Activated CD4-positive, alpha-beta memory T cell treated with anti-CD3 and anti-CD28 coated beads for 36 hours (primary cell): ENCODE results near the gene KLHL2. TPM values are rescaled to one million over a fixed set of nuclear protein-coding genes. Genes with fewer than 3 reads are reported as not detected.
"Not testable (repeated sequence)": the region's sequence is repeated elsewhere in the genome, so short reads cannot be mapped to it uniquely, and the experiment has no call there.

Experiments used
- CTCF ChIA-PET: fragments of 350-600 bp; sonication (Branson Sonifier 250); formaldehyde crosslinking; loops from one replicate; lab custom pipeline; 2021; ENCODE audit warnings: antibody characterized with exemption, inconsistent platforms; lab: Charles Lee
- POLR2A ChIA-PET: fragments of 350-600 bp; sonication (Branson Sonifier 250); formaldehyde crosslinking; loops from one replicate; lab custom pipeline; 2021; ENCODE audit warnings: antibody characterized with exemption; lab: Charles Lee
- DNase-seq: peaks from one replicate; pipeline ENCODE4 v3.0.0-alpha.2; 2020
- H3K27ac Mint-ChIP-seq: one replicate; pipeline ENCODE4 v1.8.0; 2021; ENCODE audit warnings: mixed read lengths
- H3K27me3 Mint-ChIP-seq: one replicate; pipeline ENCODE4 v1.8.0; 2021; ENCODE audit warnings: mixed read lengths
- H3K36me3 Mint-ChIP-seq: one replicate; pipeline ENCODE4 v1.8.0; 2021; ENCODE audit warnings: mixed read lengths
- H3K4me1 Mint-ChIP-seq: one replicate; pipeline ENCODE4 v1.8.0; 2021; ENCODE audit warnings: low read depth, mixed read lengths
- H3K4me3 Mint-ChIP-seq: one replicate; pipeline ENCODE4 v1.8.0; 2021; ENCODE audit warnings: mild to moderate bottlenecking, mixed read lengths
- H3K9me3 Mint-ChIP-seq: one replicate; pipeline ENCODE4 v1.8.0; 2021; ENCODE audit warnings: mixed read lengths
- intact Hi-C: fragments of 100-400 bp; cut with micrococcal nuclease; formaldehyde crosslinking; loops from one replicate; pipeline ENCODE4 v1.15.1; 2023
- total RNA-seq, 2 experiments: library from RNA; stranded (reverse); gene quantifications; one replicate each; pipeline ENCODE4 v1.2.3, GENCODE V29; 2021

KLHL2 gene
- total RNA-seq, 2 experiments from 2014 or later: 25.0 to 26.0 TPM

GRCh38 chr4:165269931-165270330 lies 62.6 kb downstream of the KLHL2 start:
- intact Hi-C loops, H3K4me3 Mint-ChIP-seq: not testable (repeated sequence)
- peaks cover 28% of the 10 kb centered on the region for H3K36me3 Mint-ChIP-seq

DNA sequence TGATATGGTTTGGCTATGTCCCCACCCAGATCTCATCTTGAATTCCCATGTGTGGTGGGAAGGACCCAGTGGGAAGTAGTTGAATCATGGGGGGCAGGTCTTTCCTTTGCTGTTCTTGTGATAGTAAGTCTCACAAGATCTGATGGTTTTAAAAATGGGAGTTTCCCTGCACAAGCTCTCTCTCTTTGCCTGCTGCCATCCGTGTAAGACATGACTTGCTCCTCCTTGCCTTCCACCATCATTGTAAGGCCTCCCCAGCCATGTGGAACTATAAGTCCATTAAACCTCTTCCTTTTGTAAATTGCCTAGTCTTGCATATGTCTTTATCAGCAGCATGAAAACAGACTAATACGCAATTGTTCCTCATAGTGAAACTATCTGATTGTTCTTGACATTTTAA lies 66.1 kb downstream of the KLHL2 start:
- CTCF ChIA-PET, H3K4me3 Mint-ChIP-seq, DNase-seq, H3K4me1 Mint-ChIP-seq, intact Hi-C loops, H3K27ac Mint-ChIP-seq, H3K27me3 Mint-ChIP-seq, H3K9me3 Mint-ChIP-seq, POLR2A ChIA-PET: not testable (repeated sequence)
- peaks cover 31% of the 10 kb centered on the region for H3K36me3 Mint-ChIP-seq

More at GRCh38 chr4:165269931-165270330, 62.6 kb downstream of the KLHL2 start:
- H3K27me3 Mint-ChIP-seq, H3K27ac Mint-ChIP-seq, H3K4me1 Mint-ChIP-seq, CTCF ChIA-PET, H3K9me3 Mint-ChIP-seq, DNase-seq, POLR2A ChIA-PET: not testable (repeated sequence)

- H3K27ac Mint-ChIP-seq, CTCF ChIA-PET, H3K27me3 Mint-ChIP-seq, H3K4me3 Mint-ChIP-seq, DNase-seq, intact Hi-C loops, H3K9me3 Mint-ChIP-seq, H3K4me1 Mint-ChIP-seq: not testable (repeated sequence)
- peaks cover 33% of the 10 kb centered on the region for H3K36me3 Mint-ChIP-seq
- POLR2A ChIA-PET: interaction anchor here (0.6 kb wide), 1 partner anchor 83 kb away, joined by 3 read pairs; no protein-coding TSS in a partner anchor
Observed at GRCh38 chr4:165275357-165275756, 68.0 kb downstream of the KLHL2 start.

DNA sequence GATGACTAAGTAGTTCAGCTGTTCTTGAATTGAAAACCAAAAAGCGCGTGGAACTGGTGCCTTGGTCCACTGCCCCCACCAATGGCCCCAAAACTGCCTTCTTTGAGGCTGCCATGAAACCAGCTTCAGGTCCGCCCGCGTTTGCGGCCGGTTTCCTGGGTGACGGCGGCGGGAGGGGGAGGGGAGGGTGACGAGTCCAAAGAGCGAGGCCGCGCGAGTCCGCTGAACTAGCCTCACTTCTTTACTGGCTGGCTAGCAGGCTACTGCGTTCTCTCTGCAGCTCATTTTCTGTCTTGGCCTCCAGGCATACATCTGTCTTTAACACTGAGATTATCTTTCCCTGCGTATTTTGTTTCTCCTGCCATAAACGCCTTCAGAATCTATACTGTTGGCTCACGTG lies 72.2 kb downstream of the KLHL2 start:
- POLR2A ChIA-PET, H3K27ac Mint-ChIP-seq, DNase-seq, intact Hi-C loops, H3K27me3 Mint-ChIP-seq, H3K4me1 Mint-ChIP-seq, H3K9me3 Mint-ChIP-seq, H3K4me3 Mint-ChIP-seq, CTCF ChIA-PET: not testable (repeated sequence)
- H3K36me3 Mint-ChIP-seq: peaks cover 36% of the 10 kb centered on the region

- CTCF ChIA-PET, H3K27ac Mint-ChIP-seq, intact Hi-C loops, H3K27me3 Mint-ChIP-seq, H3K4me3 Mint-ChIP-seq, DNase-seq, H3K9me3 Mint-ChIP-seq, POLR2A ChIA-PET: not testable (repeated sequence)
- Mint-ChIP-seq H3K36me3 (peaks cover 34% of the 10 kb centered on the region), H3K4me1 (peaks cover 38% of the 10 kb centered on the region)
Observed at GRCh38 chr4:165284697-165285096, 77.3 kb downstream of the KLHL2 start.

- POLR2A ChIA-PET, intact Hi-C loops, H3K9me3 Mint-ChIP-seq, DNase-seq, H3K27me3 Mint-ChIP-seq, CTCF ChIA-PET: not testable (repeated sequence)
- Mint-ChIP-seq H3K4me1 (peaks cover 38% of the 10 kb centered on the region), H3K27ac (peak overlapping the region; percentile 21), H3K36me3 (peaks cover 32% of the 10 kb centered on the region), H3K4me3 (peak overlapping the region; percentile 21)
Observed at GRCh38 chr4:165286619-165287340, 79.4 kb downstream of the KLHL2 start.

DNA sequence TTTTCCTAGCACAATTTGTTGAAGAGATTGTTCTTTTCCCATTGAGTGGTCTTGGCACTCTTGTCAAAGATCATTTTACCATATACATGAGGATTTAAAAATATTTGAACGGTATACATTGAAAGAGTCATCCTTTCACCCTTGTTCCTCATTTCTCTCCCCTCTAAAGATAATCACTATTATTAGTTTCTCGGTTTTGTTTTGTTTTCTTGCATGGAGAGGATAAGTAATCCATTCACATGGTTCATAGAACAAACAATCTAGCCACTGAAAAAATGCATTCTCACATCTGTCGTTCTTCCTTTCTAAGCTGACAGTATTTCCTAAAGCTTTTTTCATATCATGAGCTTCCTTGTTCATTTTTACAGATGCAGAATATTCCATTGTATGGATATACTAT lies 80.9 kb downstream of the KLHL2 start:
- POLR2A ChIA-PET: no interaction called here
- DNase-seq: no peak
- no peak overlapping the region for H3K27ac Mint-ChIP-seq
- H3K27me3 Mint-ChIP-seq: no peaks in the 10 kb centered on the region
- intact Hi-C loops: no loop called here
- peaks cover 38% of the 10 kb centered on the region for H3K4me1 Mint-ChIP-seq
- H3K4me3 Mint-ChIP-seq: no peak overlapping the region
- peaks cover 22% of the 10 kb centered on the region for H3K36me3 Mint-ChIP-seq
- CTCF ChIA-PET: interaction anchor here (1.7 kb wide), 1 partner anchor 157 kb away, joined by 4 read pairs; no protein-coding TSS in a partner anchor
- peaks cover 7% of the 10 kb centered on the region for H3K9me3 Mint-ChIP-seq

GRCh38 chr4:165288639-165289422 lies 81.5 kb downstream of the KLHL2 start:
- intact Hi-C loops: no loop called here
- Mint-ChIP-seq H3K4me1 (peaks cover 38% of the 10 kb centered on the region), H3K27ac (no peak overlapping the region), H3K27me3 (no peaks in the 10 kb centered on the region), H3K4me3 (no peak overlapping the region), H3K9me3 (peaks cover 7% of the 10 kb centered on the region), H3K36me3 (peaks cover 19% of the 10 kb centered on the region)
- DNase-seq: no peak
- ChIA-PET POLR2A (no interaction called here), CTCF (interaction anchor here (1.7 kb wide), 1 partner anchor 158 kb away, joined by 4 read pairs; no protein-coding TSS in a partner anchor)

DNA sequence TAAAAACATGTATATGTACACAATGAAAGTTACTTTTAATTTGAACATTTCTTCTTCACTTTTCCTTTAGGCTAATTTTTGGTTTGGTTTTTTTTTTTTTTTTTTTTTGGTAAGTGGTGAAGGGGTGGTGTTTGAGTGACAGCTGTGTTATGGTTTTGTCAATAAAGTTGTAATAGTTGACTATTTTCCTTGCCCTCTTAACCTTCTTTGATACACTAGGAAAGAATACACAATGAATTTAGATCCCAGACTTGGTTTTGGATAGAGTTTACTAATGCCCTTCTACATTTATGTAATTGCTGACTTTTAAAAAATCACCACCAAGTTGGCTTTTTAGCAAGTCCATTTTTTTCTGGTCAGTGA lies 82.0 kb downstream of the KLHL2 start:
- H3K4me1 Mint-ChIP-seq: peaks cover 40% of the 10 kb centered on the region
- H3K36me3 Mint-ChIP-seq: peaks cover 15% of the 10 kb centered on the region
- H3K9me3 Mint-ChIP-seq: peaks cover 5% of the 10 kb centered on the region
- H3K4me3 Mint-ChIP-seq: no peak overlapping the region
- ChIA-PET POLR2A (no interaction called here), CTCF (interaction anchor here (0.6 to 1.7 kb wide), 2 partner anchors 65 to 158 kb away, joined by 3 to 4 read pairs; no protein-coding TSS in a partner anchor)
- H3K27me3 Mint-ChIP-seq: no peaks in the 10 kb centered on the region
- intact Hi-C loops: no loop called here
- H3K27ac Mint-ChIP-seq: no peak overlapping the region
- no peak for DNase-seq

DNA sequence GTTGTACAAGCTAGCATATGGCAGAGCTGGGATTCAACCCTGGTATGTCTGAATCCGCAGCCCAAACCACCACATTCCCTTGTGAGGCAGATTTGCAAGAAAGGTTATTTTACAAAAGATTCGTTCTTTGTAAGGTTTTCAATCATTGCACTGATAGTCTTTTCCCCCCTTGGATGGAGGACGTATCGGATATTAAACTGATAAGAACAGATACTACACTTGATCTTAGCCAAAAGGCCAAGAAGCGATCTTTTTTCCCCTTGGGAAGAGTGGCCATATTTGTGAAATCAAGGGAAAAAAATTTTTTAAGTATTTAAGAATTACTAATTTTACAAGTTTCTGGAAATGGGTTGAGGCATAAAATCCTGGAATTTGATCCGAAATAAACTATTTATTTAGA lies 85.7 kb downstream of the KLHL2 start:
- peaks cover 27% of the 10 kb centered on the region for H3K4me1 Mint-ChIP-seq
- ChIA-PET CTCF (no interaction called here), POLR2A (no interaction called here)
- no peak overlapping the region for H3K4me3 Mint-ChIP-seq
- H3K27ac Mint-ChIP-seq: no peak overlapping the region
- H3K36me3 Mint-ChIP-seq: peaks cover 15% of the 10 kb centered on the region
- no peaks in the 10 kb centered on the region for H3K27me3 Mint-ChIP-seq
- intact Hi-C loops: no loop called here
- no peaks in the 10 kb centered on the region for H3K9me3 Mint-ChIP-seq
- no peak for DNase-seq

- ChIA-PET POLR2A (no interaction called here), CTCF (interaction anchor here (1.4 kb wide), 1 partner anchor 163 kb away, joined by 4 read pairs; no protein-coding TSS in a partner anchor)
- no peaks in the 10 kb centered on the region for H3K27me3 Mint-ChIP-seq
- H3K4me3 Mint-ChIP-seq: no peak overlapping the region
- no peaks in the 10 kb centered on the region for H3K9me3 Mint-ChIP-seq
- H3K4me1 Mint-ChIP-seq: peaks cover 18% of the 10 kb centered on the region
- H3K36me3 Mint-ChIP-seq: peaks cover 19% of the 10 kb centered on the region
- no peak for DNase-seq
- no peak overlapping the region for H3K27ac Mint-ChIP-seq
- intact Hi-C loops: no loop called here
Observed at GRCh38 chr4:165293927-165294649, 86.7 kb downstream of the KLHL2 start.

DNA sequence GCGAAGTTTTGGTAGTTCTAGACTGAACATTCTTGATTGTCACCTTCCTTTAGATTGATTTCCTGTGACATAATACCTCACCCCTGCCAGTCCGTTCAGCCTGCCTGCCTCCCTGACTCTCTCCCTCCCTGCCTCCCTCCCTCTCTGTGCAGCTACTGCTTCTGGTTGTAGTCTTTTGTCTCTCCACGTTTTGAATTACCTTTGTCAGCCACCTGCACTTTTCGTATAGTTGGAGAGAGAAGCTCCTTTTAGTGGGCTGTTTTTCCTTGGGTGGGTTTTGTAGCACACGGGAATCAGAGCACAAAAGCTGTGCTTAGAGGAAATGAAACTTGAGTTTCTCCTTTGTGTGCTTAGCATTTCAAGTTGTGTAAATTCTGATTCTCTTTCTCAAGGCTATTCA lies 87.5 kb downstream of the KLHL2 start:
- ChIA-PET POLR2A (no interaction called here), CTCF (interaction anchor here (1.4 kb wide), 1 partner anchor 163 kb away, joined by 4 read pairs; no protein-coding TSS in a partner anchor)
- no peak overlapping the region for H3K4me3 Mint-ChIP-seq
- intact Hi-C loops: no loop called here
- no peaks in the 10 kb centered on the region for H3K9me3 Mint-ChIP-seq
- no peak overlapping the region for H3K27ac Mint-ChIP-seq
- H3K27me3 Mint-ChIP-seq: no peaks in the 10 kb centered on the region
- peaks cover 13% of the 10 kb centered on the region for H3K4me1 Mint-ChIP-seq
- peaks cover 21% of the 10 kb centered on the region for H3K36me3 Mint-ChIP-seq
- peak; percentile 20 for DNase-seq
